NCI-H1417 treated with DMSO at 0.1 percent for 48 hours (cell line): Measurements from ENCODE around the gene MTURN.
"Not testable (repeated sequence)": the region's sequence is repeated elsewhere in the genome, so short reads cannot be mapped to it uniquely, and the experiment has no call there.

Experiments used
- DNase-seq: peaks from one replicate; lab custom pipeline; 2025; lab: John Stamatoyannopoulos, UW

Gene MTURN

DNA sequence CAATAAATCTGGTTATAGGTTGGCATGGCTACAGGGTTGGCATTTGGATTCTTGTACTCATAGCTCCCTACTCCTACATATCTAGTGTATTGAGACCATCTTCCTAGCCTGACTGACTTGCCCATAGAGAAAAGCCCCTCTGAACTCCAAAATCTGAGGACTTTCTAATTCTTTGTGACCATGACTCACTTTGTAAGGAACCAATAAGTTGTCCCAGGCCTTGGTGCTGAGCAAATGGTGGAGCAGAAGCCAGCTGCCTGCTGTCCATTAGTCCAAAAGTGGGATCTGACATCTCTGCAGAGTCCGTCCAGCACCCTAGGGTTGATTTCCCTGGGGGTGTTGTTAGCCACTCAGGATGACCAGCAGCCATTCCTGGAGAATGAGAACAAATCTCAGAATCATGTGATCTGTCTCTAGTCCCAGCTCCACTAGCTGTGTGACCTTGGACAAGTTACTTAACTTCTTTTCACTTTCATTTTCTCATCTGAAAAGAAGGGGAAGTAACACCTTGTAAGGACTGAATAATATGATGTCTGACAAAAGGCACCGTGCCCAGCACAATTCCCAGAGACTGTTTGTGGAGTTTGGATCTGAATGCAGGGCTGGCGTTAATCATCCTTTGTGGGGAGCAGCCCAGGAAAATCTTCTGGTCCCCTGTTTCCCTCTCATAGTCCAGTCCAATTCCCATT is 44.1 kb downstream of the MTURN start:
- no peak for DNase-seq

DNA sequence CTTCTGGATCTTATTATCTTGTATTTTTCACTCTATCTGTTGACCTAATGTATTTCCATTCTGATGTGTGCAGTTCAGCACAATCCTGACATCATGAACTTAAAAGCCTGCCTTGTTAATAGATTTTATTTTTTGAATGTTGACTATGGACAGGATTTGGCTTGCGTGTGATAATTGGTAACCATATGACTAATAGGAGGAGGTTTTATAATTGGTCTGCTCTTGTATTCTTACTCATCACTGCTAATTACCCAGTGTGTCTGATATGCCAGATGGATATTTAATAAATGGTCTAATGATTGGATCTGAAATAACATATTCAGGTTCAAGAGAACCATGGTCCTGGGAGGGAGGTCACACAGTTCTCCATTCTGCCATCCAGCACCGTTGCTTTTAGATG is 45.9 kb downstream of the MTURN start:
- DNase-seq, result peak; percentile 16

DNA sequence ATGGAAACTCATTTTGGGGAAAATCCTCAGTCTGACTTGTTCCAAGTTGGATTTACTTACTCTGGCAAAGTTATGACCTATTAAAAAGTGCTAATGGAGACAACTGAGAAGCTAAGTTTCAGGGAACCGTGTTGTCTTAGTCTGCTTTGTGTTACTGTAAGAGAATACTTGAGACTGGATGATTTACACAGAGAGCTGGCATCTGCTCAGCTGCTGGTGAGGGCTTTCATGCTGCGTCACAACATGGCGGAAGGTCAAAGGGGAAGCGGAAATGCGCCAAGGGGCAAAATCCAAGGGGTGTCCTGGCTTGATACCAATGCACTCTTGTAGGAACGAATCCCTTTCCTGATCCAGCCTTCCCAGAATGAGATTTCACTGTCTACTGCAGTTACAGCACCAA is 46.4 kb downstream of the MTURN start:
- no peak for DNase-seq

DNA sequence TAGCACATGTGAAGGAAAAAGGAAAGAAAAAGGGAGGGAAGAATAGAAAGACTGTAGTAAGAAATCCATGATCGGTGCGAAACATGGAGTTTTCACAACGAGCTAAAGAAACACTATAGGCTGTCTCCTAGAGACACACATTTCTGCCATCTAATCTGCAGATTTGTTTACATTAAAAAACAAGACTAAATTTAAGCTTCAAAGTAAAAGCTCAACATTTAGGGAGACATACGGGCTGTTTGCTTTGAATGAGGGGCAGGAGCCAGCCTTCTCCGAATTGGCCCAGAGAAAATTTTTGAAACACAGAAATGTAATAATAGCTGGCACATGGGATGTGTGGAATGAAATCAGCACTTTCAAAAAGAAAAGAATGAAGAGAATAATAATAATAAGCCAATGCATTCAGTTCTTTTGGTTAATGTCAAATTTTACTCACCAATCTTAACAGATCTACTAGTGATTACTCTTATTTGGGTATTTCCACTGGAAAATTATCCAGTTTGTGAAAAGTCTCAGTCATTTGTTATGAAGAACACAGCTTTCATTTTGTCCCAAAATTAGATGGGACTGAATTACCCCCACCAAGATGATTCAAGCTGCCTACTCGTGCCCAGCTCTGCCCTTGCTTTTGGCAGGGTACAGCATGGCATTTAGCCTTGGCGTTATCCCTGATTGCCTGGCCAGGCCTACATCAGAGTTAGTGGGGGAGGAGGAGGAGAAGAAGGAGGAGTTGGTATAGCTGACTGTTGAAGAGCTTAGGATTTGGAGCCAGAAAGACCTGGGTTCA is 47.1 kb downstream of the MTURN start:
- DNase-seq, result no peak

DNA sequence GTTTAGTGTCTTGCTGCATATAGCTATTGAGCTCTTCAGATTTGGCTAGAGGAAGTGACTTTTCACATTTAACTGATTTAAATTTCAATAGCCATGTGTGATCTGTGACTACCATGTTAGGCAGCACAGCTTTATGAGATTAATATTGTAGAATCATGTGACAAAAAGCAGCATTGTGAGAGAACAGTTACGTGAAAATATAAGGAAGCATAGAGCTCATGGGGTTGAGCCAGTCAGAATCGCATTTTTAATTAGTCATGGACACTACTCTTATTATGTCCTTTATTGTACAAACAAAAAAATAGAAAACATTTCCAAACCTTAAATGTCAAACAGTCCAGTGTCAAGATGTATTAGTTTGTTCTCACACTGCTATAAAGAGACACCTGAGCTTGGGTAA is 48.0 kb downstream of the MTURN start:
- no peak for DNase-seq

DNA sequence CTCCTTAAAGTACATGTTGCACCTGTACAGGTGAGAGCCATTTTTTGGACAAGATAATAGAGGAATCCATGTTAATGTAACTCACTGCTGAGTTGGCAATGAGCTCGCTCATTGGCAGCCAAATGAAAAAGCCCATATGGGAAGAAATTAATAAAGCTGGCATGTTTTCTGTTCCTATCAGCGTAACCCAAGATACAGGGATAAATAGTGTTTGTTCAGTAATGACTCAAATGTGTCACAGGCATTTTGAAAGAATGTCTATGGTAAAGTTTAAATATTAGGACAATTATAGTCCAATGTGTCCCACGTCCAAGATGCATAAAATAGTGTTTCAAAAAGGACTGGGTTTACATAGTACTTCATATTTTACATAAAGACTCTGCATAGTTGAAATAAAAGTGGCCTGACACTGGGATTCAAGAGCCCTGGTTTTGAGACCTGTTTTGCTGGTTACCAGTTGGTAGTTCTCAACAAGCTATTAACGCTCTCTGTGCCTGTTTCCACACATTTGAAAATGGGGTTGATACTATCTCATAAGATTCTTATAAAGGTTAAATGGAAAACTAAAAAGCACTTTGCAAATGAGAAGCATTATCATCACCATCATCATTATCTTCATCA is 49.1 kb downstream of the MTURN start:
- DNase-seq, result no peak

DNA sequence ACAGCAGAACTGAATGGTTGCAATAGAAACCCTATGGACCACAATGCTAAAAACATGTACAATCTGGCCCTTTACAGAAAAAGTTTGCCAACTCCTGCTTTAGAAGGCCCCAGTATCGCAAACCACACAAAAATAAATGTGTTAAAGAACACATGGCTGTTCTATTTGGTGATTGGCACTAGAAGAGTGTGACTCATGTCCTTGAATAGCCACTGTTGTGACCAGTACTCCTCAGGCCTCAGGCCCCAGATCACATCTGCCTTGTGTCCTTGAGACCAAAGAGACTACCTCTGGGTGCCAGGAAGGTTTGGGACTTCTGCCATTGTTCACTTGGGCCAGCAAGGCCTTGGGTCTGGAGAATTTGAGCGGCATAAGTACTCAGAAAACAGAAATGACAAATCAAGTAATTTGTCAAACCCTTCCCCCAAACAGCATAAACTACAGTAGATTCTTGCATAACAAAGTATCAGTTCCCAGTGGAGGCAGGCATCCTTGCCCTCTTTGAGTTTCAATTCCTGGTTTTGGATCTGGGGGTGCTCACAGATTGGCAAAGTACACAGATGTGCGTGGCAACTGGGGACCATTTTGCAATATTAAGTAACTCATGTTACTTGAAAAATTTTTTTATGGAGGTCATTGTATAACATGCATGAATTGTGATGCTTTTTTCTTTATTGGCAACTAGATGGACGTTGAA is 50.2 kb downstream of the MTURN start:
- DNase-seq, result no peak

DNA sequence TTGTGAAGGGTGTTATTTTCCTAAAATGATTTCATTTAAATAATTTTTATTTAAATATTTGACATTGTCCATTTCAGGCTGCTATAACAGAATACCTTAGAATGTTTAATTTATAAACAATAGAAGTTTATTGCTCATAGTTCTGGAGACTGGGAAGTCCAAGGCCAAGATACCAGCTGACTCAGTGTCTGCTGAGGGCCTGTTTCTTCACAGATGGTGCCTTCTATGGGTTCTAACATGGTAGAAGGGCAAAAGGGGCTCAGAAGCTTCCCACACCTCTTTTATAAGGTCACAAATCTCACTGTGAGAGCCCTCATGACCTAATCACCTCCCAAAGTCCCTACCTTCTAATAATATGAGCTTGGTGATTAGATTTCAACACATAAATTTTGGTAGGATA is 50.7 kb downstream of the MTURN start:
- DNase-seq, result no peak

DNA sequence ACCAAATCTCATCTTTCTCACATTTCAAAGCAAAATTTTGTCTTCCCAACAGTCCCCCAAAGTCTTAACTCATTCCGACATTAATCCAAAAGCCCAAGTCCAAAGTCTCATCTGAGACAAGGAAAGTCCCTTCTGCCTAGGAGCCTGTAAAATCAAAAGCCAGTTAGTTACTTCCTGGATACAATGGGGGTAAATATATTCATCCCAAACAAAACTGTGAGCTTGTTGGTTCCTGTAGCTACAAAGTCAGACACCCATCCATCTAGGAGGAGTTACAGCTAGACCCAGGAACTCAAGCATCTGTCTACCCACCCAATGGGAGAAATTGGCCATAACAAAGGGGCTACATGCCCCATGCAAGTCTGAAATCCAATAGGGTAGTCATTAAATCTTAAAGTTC is 51.9 kb downstream of the MTURN start:
- DNase-seq, result no peak

DNA sequence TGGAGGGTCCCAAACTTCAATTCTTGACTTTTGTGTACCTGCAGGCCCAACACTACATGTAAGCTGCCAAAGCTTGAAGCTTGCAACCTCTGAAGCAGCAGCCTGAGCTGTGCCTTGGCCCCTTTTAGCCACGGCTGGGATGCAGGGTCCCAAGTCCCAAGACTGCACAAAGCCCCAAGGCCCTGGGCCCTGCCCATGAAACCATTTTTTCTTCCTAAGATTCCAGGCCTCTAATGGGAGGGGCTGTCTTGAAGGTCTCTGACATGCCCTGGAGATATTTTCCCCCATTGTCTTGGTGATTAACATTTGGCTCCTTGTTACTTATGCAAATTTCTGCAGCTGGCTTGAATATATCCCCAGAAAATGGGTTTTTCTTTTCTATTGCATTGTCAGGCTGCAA is 52.7 kb downstream of the MTURN start:
- DNase-seq, result no peak

DNA sequence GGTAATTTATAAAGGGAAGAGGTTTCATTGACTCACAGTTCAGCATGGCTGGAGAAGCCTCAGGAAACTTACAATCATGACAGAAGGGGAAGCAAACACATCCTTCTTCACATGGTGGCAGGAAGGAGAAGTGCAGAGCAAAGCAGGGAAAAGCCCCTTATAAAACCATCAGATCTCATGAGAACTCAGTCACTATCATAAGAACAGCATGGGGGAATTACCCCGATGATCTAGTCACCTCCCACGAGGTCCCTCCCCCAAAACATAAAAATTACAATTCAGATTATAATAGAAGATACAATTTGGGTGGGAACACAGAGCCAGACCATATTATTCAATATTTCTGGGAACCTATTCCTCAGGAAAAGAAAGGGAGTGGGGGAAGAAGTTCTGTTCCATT is 53.6 kb downstream of the MTURN start:
- DNase-seq, result not testable (repeated sequence)

DNA sequence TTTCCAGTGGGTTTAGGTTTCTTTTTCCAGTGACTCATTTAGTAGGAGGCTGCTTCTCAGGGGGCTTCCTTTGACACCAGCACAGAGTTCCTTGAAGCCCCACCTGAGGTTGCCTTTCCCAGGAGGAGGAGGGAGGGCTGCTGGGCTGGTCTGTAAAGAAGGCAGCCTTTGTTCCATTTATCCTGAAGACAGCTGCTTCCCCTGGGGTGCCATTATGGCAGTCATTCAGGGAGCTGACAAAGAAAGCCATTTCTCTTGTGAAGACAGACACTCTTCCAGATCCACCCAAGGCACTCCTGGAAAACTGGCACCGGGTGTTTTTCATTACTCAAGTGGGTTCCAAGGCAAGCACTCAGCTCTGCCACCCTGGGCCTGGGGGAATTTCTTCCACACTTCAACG is 54.0 kb downstream of the MTURN start:
- DNase-seq, result no peak

DNA sequence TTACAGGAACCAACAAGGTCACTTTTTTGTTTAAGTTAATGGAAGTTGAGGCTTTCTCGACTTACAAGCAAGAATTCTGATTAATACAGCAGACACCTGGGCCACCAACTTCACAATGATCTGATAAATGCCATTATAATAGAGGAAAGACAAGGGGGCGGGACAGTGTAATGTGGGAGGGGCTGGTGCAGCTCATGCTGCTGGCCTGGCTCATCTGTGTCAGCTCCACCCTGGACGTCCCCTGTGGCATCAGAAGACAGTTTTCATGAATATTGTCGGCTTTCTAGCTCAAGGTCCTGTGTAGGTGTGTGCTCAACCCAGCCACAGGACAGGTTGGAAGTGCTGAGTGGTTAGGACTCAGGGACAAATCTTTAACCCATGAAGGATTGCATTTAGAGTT is 57.0 kb downstream of the MTURN start:
- no peak for DNase-seq

DNA sequence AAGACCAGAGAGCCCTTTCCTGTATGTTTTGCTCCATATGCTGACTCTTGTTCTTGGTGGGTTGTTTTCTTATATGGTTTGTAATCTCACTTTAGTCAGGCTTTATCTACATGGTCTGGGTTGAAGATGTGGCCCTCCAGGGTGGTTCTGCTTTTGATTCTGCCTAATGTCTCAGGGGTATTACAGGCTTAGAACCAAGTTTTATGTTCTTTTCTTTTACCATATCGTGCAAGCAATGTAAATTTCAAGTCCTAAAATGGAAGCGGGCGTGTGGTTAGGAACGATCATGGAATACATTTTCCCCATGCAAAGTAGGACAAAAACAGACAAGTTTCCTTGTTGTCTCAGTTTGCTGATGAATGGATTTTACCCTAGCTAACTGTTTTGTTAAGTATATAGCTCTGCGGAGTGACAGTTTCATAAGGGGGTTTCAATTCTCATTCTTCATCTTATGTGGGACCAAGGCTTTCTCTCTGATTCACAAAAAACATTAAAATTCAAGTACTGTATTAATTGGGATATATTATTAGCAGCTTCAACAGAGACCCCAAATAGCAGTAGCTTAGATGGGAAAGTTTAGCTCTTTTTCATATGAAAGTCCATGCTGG is 58.7 kb downstream of the MTURN start:
- DNase-seq, result no peak

DNA sequence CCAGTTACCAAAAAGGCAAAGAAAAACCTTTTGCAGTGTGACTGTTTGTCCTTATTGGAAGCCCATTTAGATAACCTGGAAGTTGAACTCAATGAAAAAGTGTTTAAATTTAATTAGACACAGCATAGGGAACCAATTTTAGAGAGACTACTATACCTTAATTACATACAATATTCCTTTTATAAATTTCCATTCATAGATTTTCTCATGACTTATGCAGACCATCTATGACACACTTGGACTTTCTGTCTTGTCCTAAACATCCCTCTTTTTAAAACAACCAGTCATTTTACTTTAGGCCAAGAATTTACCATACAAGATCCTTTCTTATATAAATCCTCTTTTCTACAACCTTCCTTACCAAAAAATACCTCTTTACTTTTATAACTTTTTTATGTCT is 61.6 kb downstream of the MTURN start:
- no peak for DNase-seq

DNA sequence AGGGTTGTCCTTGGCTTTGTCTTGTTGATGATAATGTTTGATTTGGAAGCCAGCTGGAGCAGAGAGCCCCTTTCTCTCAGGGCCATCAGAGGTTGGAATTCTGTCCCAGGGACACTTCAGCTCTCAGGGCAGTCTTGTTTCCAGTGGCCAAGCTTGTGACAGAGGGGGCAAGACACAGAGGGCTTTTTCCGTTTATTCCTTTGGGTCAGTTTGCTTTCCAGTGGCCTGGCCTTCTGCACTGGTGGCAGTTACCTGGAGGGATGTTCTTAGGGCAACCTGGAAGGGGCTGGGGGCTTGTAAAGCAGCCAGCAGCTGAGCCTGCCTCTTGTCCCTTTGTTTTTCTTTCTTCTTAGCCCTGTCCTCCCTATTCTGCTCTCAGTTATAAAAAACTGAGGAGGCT is 62.7 kb downstream of the MTURN start:
- DNase-seq, result no peak

DNA sequence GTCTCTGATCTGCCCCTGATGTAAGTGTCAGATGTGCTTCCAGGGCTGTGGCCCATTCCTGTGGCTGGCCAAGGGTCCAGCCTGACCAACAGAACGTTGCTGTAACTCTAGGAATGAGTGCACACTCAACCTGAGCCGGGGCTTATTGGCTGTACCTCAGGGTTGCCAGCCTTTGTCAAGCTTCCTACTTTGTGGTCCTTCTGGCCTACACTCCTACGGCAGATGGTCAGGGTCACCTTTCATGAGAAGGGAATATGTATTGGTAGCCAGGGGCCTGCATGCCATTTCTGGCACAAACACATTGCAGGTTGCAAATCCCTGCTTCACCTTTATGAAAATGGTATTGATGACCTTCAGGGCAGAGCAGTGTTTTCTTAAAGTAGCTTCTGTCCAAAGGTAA is 64.5 kb downstream of the MTURN start:
- no peak for DNase-seq

DNA sequence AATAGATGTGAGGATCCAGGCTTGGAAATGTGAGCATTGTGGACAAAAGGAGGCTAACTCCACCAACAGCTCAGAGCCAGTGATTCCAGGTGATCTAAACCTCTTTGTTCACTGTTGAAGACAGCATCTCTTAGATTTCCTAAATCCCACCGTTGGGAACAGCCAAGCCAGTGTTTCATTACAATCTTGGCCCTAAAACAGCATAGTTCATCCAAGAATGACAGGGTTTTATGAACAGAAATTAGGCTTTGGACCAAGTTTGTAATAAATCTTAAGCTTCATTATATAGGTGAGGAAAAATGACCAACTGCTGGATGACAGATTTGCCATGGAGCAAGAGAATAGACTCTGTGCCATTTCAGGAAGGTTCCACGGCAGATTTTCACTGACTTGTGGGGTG is 65.8 kb downstream of the MTURN start:
- no peak for DNase-seq

DNA sequence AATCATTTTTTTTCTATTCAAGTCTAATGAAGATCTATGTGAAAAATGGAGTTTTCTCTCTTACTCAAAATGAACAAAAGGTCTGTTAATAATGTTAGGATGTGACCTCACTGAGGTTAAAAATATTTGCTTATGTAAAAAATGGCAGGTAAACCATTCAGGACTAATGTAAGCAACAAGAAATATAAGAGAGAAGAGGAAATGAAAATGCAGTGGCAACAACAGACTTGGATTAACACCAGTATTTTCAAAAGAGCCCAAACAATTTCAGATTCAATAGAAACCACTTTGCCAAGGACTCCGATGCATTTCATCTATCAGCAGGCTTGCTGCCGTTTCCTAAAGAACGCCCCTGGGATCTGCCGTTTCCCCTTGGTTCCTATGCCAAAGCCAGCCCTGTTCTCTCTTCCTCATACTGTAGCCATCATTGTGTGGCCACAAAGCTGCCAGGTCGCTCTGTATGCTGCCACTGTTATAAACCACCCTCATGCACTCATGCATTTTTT is 66.4 kb downstream of the MTURN start:
- DNase-seq, result no peak

DNA sequence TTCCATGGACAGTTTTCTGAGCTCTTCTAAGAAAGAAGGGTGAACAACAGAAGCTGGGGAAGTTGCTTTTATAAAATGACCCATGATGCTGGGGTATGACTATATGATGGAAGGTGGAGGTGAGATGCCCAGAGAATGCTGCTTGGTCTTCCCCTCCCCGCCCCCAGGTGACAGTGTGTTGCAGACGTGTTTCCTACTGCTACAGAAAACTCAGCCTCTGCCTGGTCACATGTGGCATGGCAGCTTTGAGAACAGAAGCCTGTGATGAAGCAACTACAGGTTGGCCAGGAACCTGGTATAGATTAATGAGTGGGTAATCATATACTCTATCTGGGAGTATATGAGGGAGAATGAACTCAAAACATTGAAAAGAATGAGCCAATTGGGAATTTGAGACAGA is 67.1 kb downstream of the MTURN start:
- no peak for DNase-seq

DNA sequence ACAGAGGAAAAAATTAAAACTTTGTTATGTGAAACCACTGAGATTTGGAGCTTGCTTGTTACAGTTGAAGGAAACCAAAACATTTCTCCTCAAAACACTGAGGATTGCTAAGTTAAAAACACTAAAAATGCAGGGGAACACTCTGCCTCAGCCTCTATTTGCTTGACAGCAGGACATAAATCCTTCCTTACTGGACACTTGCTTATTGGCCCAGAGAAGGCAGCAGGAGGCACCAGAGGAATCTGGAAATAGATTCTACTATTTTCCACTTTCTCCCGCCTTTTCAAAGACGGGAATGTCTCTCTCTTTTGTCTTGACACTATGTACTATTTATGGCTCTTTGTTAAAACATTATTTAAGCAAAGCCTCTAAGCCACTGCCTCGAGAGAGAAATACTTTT is 67.9 kb downstream of the MTURN start:
- no peak for DNase-seq

DNA sequence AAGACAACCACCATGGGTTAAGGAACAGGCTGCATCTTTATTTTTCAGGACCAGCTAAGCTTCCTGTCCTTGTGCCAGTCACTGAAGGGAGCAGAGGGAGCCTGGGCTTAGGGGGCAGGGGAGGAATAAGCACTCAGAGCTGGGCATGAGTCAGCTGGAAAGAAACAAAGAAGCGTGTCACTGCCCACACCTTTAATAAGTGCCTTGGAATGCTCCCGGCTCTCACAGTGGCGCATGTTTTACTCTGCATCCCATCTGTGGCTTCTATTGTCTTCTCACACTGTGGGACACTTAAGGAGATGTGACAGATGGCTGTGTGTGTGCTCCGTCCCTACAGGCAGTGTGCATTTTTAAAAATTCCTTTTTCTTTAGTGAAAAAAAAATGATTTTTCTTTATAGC is 71.7 kb downstream of the MTURN start:
- no peak for DNase-seq
